Uterus (tissue), 4 donors: ENCODE measurements around the gene KHSRP. TPM values are rescaled to one million over a fixed set of nuclear protein-coding genes. Genes with fewer than 3 reads are reported as not detected.

Experiments
- DNase-seq, 2 donors: peaks; one replicate each; pipeline ENCODE4 v3.0.0-alpha.2; 2019 to 2020
- H3K27ac ChIP-seq, 2 donors: fragments of 200-600 bp; sonication (generic); 1 replicate in 1 of 2; 2 replicates in 1 of 2; pipeline ENCODE4 v1.5.1; 2016 to 2018
- H3K27me3 ChIP-seq, 2 donors: fragments of 200-600 bp; sonication (generic); one replicate each; pipeline ENCODE4 v1.5.1; 2018 to 2019; ENCODE audit warnings: control low read depth in 1 of 2
- H3K36me3 ChIP-seq, 2 donors: fragments of 200-600 bp; sonication (generic); one replicate each; pipeline ENCODE4 v1.5.1; 2019; ENCODE audit warnings: control low read depth in 1 of 2
- H3K4me1 ChIP-seq, 2 donors: fragments of 200-600 bp; sonication (generic); one replicate each; pipeline ENCODE4 v1.5.1; 2018 to 2019; ENCODE audit warnings: control low read depth in 1 of 2
- H3K4me3 ChIP-seq, 2 donors: fragments of 200-600 bp; sonication (generic); 1 replicate in 1 of 2; 2 replicates in 1 of 2; pipeline ENCODE4 v1.5.1; 2018 to 2019; ENCODE audit warnings: mild to moderate bottlenecking in 1 of 2
- H3K9me3 ChIP-seq, 2 donors: fragments of 200-600 bp; sonication (generic); one replicate each; pipeline ENCODE4 v1.5.1; 2019; ENCODE audit warnings: control low read depth in 1 of 2
- CTCF ChIP-seq, 4 experiments: fragments of 200-600 bp in 2 of 4; fragments of 450-650 bp in 2 of 4; sonication (generic) in 2 of 4; IDR thresholded peaks; one replicate each; pipeline ENCODE4 v1.5.1; 2016 to 2019; ENCODE audit warnings: antibody characterized with exemption in 4 of 4, mild to moderate bottlenecking in 2 of 4, moderate library complexity in 1 of 4
- POLR2A ChIP-seq, 2 donors: fragments of 450-650 bp; IDR thresholded peaks; one replicate each; pipeline ENCODE4 v1.6.1; 2016; ENCODE audit warnings: antibody characterized with exemption in 2 of 2, mild to moderate bottlenecking in 1 of 2, moderate library complexity in 1 of 2
- intact Hi-C: fragments of 100-400 bp; cut with DNase I; formaldehyde crosslinking; loops from one replicate; pipeline ENCODE4 v1.15.1; 2023; ENCODE audit warnings: low total_unique reads
- total RNA-seq, 4 donors: library from RNA; depleted of rRNA in 3 of 4; stranded (reverse); fragments of >200 nt in 3 of 4; gene quantifications; one replicate each; pipeline versions ENCODE4 v1.1.0 to v1.2.4, GENCODE V29; 2014 to 2023
- donor health status: DM: yes; HTN: yes; CAD: no.

Gene KHSRP
- total RNA-seq, 4 donors from 2014 or later, result 23.5 to 259 (median 66.5) TPM

GRCh38 chr19:6413291-6413690 lies 11.3 kb downstream of the KHSRP start:
- Histone ChIP-seq H3K27ac (peak overlapping the region; percentile 83 to 86), H3K4me3 (no peak overlapping the region), H3K9me3 (no peaks in the 10 kb centered on the region), H3K27me3 (no peaks in the 10 kb centered on the region), H3K36me3 (no peaks in the 10 kb centered on the region), H3K4me1 (peaks cover 4 to 5% of the 10 kb centered on the region in 2 donors)
- intact Hi-C loops, result no loop called here
- no peak for DNase-seq
- TF ChIP-seq POLR2A (IDR thresholded peaks at IDR 0.05), result no peak
- TF ChIP-seq CTCF (IDR thresholded peaks at IDR 0.05), result no peak

- intact Hi-C loops, result no loop called here
- DNase-seq, result peak in 1 of 2 donors; percentile 53
- peak overlapping the region; percentile 83 to 86 for H3K27ac ChIP-seq
Observed at GRCh38 chr19:6412447-6413091, 12.0 kb downstream of the KHSRP start.

GRCh38 chr19:6412061-6412446 lies 12.6 kb downstream of the KHSRP start:
- peak overlapping the region; percentile 83 to 86 for H3K27ac ChIP-seq
- intact Hi-C loops, result no loop called here
- peaks cover under 1 to 4% of the 10 kb centered on the region in 2 donors for H3K4me1 ChIP-seq
- no peaks in the 10 kb centered on the region for H3K27me3 ChIP-seq
- H3K4me3 ChIP-seq, result no peak overlapping the region
- H3K9me3 ChIP-seq, result no peaks in the 10 kb centered on the region
- DNase-seq, result no peak
- no peak for TF ChIP-seq POLR2A (IDR thresholded peaks at IDR 0.05)
- no peak for TF ChIP-seq CTCF (IDR thresholded peaks at IDR 0.05)
- H3K36me3 ChIP-seq, result no peaks in the 10 kb centered on the region

More at GRCh38 chr19:6412447-6413091, 12.0 kb downstream of the KHSRP start:
- H3K4me3 ChIP-seq, result no peak overlapping the region
- TF ChIP-seq CTCF (IDR thresholded peaks at IDR 0.05), result peak in 3 of 4 experiments; percentile 10 to 37 (median 32)
- TF ChIP-seq POLR2A (IDR thresholded peaks at IDR 0.05), result no peak
- H3K27me3 ChIP-seq, result no peaks in the 10 kb centered on the region
- peaks cover 4 to 5% of the 10 kb centered on the region in 2 donors for H3K4me1 ChIP-seq
- H3K9me3 ChIP-seq, result no peaks in the 10 kb centered on the region
- no peaks in the 10 kb centered on the region for H3K36me3 ChIP-seq

- intact Hi-C loops, result no loop called here
- peaks cover 0 to 4% of the 10 kb centered on the region in 2 donors for H3K4me1 ChIP-seq
- no peaks in the 10 kb centered on the region for H3K9me3 ChIP-seq
- H3K36me3 ChIP-seq, result no peaks in the 10 kb centered on the region
- H3K27ac ChIP-seq, result no peak overlapping the region
- DNase-seq, result no peak
- no peaks in the 10 kb centered on the region for H3K27me3 ChIP-seq
- TF ChIP-seq POLR2A (IDR thresholded peaks at IDR 0.05), result no peak
- TF ChIP-seq CTCF (IDR thresholded peaks at IDR 0.05), result no peak
- H3K4me3 ChIP-seq, result no peak overlapping the region
Observed at GRCh38 chr19:6409346-6409745, 15.3 kb downstream of the KHSRP start.

GRCh38 chr19:6406401-6406800 lies 18.2 kb downstream of the KHSRP start:
- TF ChIP-seq CTCF (IDR thresholded peaks at IDR 0.05), result no peak
- no peak for TF ChIP-seq POLR2A (IDR thresholded peaks at IDR 0.05)
- Histone ChIP-seq H3K36me3 (no peaks in the 10 kb centered on the region), H3K27ac (no peak overlapping the region)

More at GRCh38 chr19:6406401-6406800, 18.2 kb downstream of the KHSRP start:
- Histone ChIP-seq H3K9me3 (no peaks in the 10 kb centered on the region), H3K27me3 (no peaks in the 10 kb centered on the region), H3K4me1 (no peaks in the 10 kb centered on the region), H3K4me3 (no peak overlapping the region)
- no peak for DNase-seq
- intact Hi-C loops, result no loop called here
